Measurements from ENCODE around the gene ZNF778. TPM values are rescaled to one million over a fixed set of nuclear protein-coding genes. Genes with fewer than 3 reads are reported as not detected.

ZNF778 gene
- total and polyA plus RNA-seq, 10 of the 15 experiments (the other 5 are each of a cell fraction or from before 2014, with no cell fraction given): 0.20 to 9.7 (median 4.1) TPM

- SMC1A ChIA-PET (ENCODE audit: uncharacterized antibody, unreplicated experiment): no interaction called here
- in situ Hi-C loops (cut with MboI): no loop called here
These were observed 14.9 kb upstream of the ZNF778 start for GRCh38 chr16:89202422-89203215.

GRCh38 chr16:89207993-89208392 is 9.5 kb upstream of the ZNF778 start:
- FAIRE-seq (no peak), ATAC-seq (no peak), DNase-seq (ENCODE audit: low read depth, low spot score) (no peak)
- H3K4me1 ChIP-seq (ENCODE audit: control insufficient read depth, insufficient read depth, low read length): no peaks in the 10 kb centered on the region
- H3K27me3 ChIP-seq (replicated peaks in 1 of 2; ENCODE audit: control insufficient read depth in 2 of 2, insufficient read depth in 2 of 2, low read length in 1 of 2): peaks cover 0 to 2% of the 10 kb centered on the region in 2 experiments; a peak in 1 of 4 replicates
- no peak overlapping the region for H2AFZ ChIP-seq (ENCODE audit: control insufficient read depth, low read depth, low read length)
- POLR2A ChIA-PET: no interaction called here
- no peaks in the 10 kb centered on the region for H3K9me3 ChIP-seq (replicated peaks; ENCODE audit: control insufficient read depth, insufficient read depth, low read length)
- in situ Hi-C loops (cut with MboI) (no loop called here), intact Hi-C loops (cut with micrococcal nuclease; ENCODE audit: unreplicated experiment) (no loop called here)
- no peaks in the 10 kb centered on the region for H3K79me2 ChIP-seq (ENCODE audit: control insufficient read depth, insufficient read depth, low read length)
- no peak for TF ChIP-seq SUPT20H (IDR thresholded peaks at IDR 0.05; ENCODE audit: borderline replicate concordance, control insufficient read depth, low read depth, low read length)
- no peak for TF ChIP-seq NBN (IDR thresholded peaks at IDR 0.05)
- no peak for TF ChIP-seq NFYA (IDR thresholded peaks at IDR 0.05; ENCODE audit: borderline replicate concordance, low read depth, low read length)
- 56% methylated on average over 4 of the region's 4 CpGs for WGBS (ENCODE audit: insufficient coverage, insufficient replicate concordance, low lambda C conversion rate, missing lambda C conversion rate)
- H3K9ac ChIP-seq (ENCODE audit: control insufficient read depth, insufficient read depth, low read length): no peak overlapping the region
- H3K36me3 ChIP-seq (ENCODE audit: control insufficient read depth in 2 of 2, insufficient read depth in 2 of 2, low read length in 1 of 2): no peaks in the 10 kb centered on the region
- SMC1A ChIA-PET (ENCODE audit: uncharacterized antibody, unreplicated experiment): interaction anchor here (0.7 to 1.6 kb wide), 4 partner anchors 10 to 470 kb away, joined by 3 to 6 read pairs (median 3); no protein-coding TSS in a partner anchor
- BruUV-seq (replicated peaks): no TSS peak
- H3K4me2 ChIP-seq (ENCODE audit: control insufficient read depth, insufficient read depth): no peak overlapping the region
- H3K4me3 ChIP-seq: no peak overlapping the region
- RAD21 ChIA-PET (ENCODE audit: unreplicated experiment): no interaction called here
- H4K20me1 ChIP-seq (ENCODE audit: control insufficient read depth, insufficient read depth): no peaks in the 10 kb centered on the region
- H3K27ac ChIP-seq (ENCODE audit: control insufficient read depth, insufficient read depth): no peak overlapping the region
- CTCF ChIA-PET: interaction anchor here (2.3 kb wide), 1 partner anchor 471 kb away, joined by 5 read pairs; no protein-coding TSS in a partner anchor

More at GRCh38 chr16:89202422-89203215, 14.9 kb upstream of the ZNF778 start:
- no peaks in the 10 kb centered on the region for H3K36me3 ChIP-seq (ENCODE audit: control insufficient read depth in 2 of 2, insufficient read depth in 2 of 2, low read length in 1 of 2)
- H3K27ac ChIP-seq (ENCODE audit: control insufficient read depth, insufficient read depth): no peak overlapping the region
- DNase-seq (ENCODE audit: low read depth, low spot score) (no peak), FAIRE-seq (no peak), ATAC-seq (no peak)
- no peak overlapping the region for H3K4me3 ChIP-seq
- WGBS (ENCODE audit: insufficient coverage, insufficient replicate concordance, low lambda C conversion rate, missing lambda C conversion rate): 73% methylated on average over 49 of the region's 49 CpGs
- H3K4me2 ChIP-seq (ENCODE audit: control insufficient read depth, insufficient read depth): no peak overlapping the region
- no peaks in the 10 kb centered on the region for H3K4me1 ChIP-seq (ENCODE audit: control insufficient read depth, insufficient read depth, low read length)
- no TSS peak for BruUV-seq (replicated peaks)
- RAD21 ChIA-PET (ENCODE audit: unreplicated experiment): no interaction called here
- H3K9me3 ChIP-seq (replicated peaks; ENCODE audit: control insufficient read depth, insufficient read depth, low read length): peaks cover 3% of the 10 kb centered on the region; the same call in 1 of the 3 replicates
- no peak overlapping the region for H2AFZ ChIP-seq (ENCODE audit: control insufficient read depth, low read depth, low read length)
- POLR2A ChIA-PET: interaction anchor here (0.6 kb wide), 1 partner anchor 150 kb away, joined by 5 read pairs; no protein-coding TSS in a partner anchor
- peaks cover 3 to 9% of the 10 kb centered on the region in 2 experiments; a peak in 3 of 4 replicates for H3K27me3 ChIP-seq (replicated peaks in 1 of 2; ENCODE audit: control insufficient read depth in 2 of 2, insufficient read depth in 2 of 2, low read length in 1 of 2)
- H3K79me2 ChIP-seq (ENCODE audit: control insufficient read depth, insufficient read depth, low read length): no peaks in the 10 kb centered on the region
- intact Hi-C loops (cut with micrococcal nuclease; ENCODE audit: unreplicated experiment): no loop called here
- TF ChIP-seq IRF4 (IDR thresholded peaks at IDR 0.05; ENCODE audit: low read depth, low read length): no peak
- no peak for TF ChIP-seq CREB1 (IDR thresholded peaks at IDR 0.05; ENCODE audit: low read depth)
- CTCF ChIA-PET: no interaction called here
- H4K20me1 ChIP-seq (ENCODE audit: control insufficient read depth, insufficient read depth): no peaks in the 10 kb centered on the region
- H3K9ac ChIP-seq (ENCODE audit: control insufficient read depth, insufficient read depth, low read length): no peak overlapping the region

Data from GM12878 (cell line).